Spleen (tissue), 7 donors: ENCODE results near the gene SWI5.

Experiments
- CTCF ChIP-seq, 11 experiments: fragments of 200-600 bp in 7 of 11; fragments of 450-650 bp in 4 of 11; sonication (generic) in 4 of 11; IDR thresholded peaks in 8 of 11; conservative IDR thresholded peaks in 3 of 11; 1 replicate in 7 of 11; 2 replicates in 4 of 11; pipeline versions ENCODE4 v1.4.0 to v1.8.0; 2016 to 2021; ENCODE audit warnings: antibody characterized with exemption in 11 of 11, inconsistent platforms in 4 of 11, mild to moderate bottlenecking in 1 of 11
- POLR2A ChIP-seq, 3 donors: fragments of 450-650 bp; IDR thresholded peaks; one replicate each; pipeline ENCODE4 v1.5.1; 2017; ENCODE audit warnings: antibody characterized with exemption in 3 of 3, mild to moderate bottlenecking in 1 of 3
- donor health status: DM: no; HTN: no; CAD: no; lungs with moderate emphysema.
- donor health status: DM: no; HTN: no; CAD: no.
- donor health status: DM: no; HTN: no; CAD: no.

GRCh38 chr9:128316421-128316820, 40.3 kb downstream of the SWI5 start:
- no peak for TF ChIP-seq CTCF (IDR thresholded peaks at IDR 0.05 in 8 of 11, conservative IDR thresholded peaks at IDR 0.05 in 3 of 11)
- no peak for TF ChIP-seq POLR2A (IDR thresholded peaks at IDR 0.05)
